CD4-positive, alpha-beta T cell treated with Interleukin-2 at 100 ng/mL for 4 hours (primary cell): Measurements from ENCODE around the gene B9D2.
"Not testable (repeated sequence)": the region's sequence is repeated elsewhere in the genome, so short reads cannot be mapped to it uniquely, and the experiment has no call there.

Source experiments
- DNase-seq: peaks from one replicate; pipeline ENCODE4 v3.0.0-alpha.2; 2020; ENCODE audit warnings: low spot score

B9D2 gene

DNA sequence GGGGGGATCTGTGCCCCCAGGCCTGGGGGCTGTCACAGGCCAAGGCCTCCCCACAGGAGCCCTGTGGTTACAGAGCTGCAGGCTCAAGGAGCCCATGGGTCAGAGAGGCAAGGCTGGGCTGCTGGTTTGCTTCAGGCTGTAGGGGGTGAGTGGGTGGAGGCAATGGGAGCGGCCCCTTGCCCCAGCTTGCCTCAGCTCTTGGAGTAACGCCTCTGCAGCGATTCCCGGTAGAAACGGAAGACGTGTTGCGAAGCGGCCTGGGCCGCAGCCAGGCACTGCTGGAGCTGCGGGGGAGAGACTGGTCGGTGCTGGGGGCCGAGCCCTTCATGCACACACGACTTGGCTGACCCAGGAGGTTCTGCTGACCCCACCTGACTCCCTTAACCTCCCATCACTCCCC, 22.5 kb upstream of the B9D2 start:
- no peak for DNase-seq

DNA sequence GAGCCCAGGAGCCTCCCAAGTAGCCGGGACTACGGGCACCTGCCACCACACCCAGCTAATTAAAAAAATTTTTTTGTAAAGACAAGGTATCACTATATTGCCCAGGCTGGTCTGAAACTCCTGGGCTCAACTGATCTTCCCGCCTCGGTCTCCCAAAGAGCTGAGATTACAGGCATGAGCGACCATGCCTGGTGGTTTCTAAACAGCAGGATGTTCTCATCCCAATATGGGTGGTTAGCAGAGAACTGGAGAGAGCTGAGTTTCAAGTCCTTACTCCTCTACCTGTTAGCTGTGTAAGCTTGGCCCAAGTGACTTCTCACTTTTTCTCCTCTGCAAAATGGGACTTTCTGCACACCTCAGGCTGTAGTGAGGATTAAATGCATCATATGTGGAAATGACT, 20.4 kb upstream of the B9D2 start:
- no peak for DNase-seq

DNA sequence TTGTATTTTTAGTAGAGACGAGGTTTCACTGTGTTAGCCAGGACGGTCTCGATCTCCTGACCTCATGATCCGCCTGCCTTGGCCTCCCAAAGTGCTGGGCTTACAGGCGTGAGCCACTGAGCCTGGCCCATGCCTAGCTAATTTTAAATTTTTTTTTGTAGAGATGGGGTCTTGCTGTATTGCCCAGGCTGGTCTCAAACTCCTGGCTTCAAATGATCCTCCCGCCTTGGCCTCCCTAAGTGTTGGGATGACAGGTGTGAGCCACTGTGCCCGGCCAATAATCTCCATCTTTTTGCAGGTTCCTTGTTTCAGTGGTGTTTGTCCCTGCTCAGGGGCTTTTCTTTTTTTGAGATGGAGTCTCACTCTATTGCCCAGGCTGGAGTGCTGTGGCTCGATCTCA, 17.6 kb upstream of the B9D2 start:
- DNase-seq = not testable (repeated sequence)

DNA sequence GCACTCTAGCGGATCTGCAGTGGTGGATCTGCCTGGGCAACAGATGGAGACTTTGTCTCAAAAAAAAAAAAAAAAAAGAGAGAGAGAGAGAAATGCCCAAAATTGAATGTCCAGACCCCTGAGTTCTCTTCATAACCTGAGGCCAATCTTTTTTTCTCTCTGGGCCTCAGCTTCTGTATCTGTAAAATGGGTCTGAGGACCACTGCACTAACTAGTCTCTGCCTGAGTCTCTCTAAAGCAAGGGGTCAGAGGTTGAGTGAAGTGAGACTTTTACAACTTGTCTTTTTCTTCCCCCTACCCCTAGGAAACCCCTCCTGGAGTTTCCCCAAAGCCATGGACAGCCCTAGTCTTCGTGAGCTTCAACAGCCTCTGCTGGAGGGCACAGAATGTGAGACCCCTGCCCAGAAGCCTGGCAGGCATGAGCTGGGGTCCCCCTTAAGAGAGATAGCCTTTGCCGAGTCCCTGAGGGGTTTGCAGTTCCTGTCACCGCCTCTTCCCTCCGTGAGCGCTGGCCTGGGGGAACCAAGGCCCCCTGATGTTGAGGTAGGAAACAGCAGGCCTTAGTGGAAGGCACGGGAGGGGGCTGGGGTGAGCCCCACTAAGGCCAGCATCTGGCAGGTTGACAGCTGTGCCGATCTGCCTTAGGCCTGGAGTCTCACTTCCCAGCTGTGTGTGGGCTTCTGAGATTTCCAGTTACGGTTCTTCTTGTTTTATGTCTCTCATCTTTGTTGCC, 14.2 kb upstream of the B9D2 start:
- DNase-seq = no peak

DNA sequence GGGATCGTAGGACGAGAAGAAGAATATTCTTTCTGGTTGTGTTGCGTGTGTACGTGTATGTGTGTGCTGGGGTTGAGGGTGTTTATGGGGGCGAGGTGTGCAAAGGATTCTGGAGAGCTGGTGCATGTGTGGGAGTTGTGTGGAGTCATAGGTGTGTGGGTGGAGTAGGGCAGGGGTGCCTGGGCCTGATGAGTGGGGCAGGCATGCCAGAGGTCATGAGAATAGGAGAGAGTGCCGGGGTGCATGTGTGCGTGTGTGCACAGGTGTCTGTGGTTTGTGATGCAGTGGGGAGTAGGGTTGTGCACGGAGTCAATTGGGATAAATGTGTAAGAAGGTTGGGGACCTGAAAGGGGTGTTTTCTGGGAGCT, 13.0 kb upstream of the B9D2 start:
- no peak for DNase-seq

DNA sequence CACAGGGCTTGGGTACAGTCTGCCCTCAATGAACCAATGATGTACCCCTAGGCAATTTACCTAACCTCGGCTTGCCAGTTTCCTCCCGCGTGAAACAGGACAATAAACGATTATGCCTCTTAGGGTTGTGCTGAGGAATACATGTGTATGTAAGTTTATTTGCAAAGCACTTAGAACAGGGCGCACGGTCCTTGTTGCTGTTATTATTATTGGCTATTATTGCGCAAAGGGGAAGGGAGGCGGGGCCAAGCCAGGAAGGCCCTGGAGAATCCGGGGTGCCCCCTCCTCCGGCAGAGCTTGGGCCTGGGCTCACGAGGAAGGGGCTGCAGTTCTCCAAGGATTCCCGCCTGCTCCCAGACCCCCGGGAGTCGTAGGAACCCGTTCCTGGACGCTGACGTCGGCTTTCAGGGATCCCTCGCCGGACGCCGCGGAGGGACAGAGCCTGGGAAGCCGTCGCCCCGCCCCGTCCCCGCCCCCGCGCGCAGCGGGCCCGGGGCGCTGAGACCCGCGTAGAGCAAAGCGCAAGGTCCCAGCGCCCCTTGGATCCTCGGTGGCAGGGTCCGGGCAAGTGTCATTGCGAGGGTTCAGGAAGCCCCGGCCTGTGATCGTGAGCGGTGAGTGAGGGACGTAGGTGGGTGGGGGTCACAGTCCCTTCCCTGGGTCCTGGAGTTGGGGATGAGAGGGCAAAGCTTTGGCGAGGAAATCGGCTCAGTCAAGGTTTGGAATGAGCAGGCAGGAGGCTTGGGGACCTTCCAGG, 12.5 kb upstream of the B9D2 start, which contains the start of gene TMEM91:
Gene TMEM91 (plus strand): TSS at position 293 of the 757 bp plus-strand sequence. CDS start 1,777 bp downstream, outside the sequence.
- DNase-seq = no peak

DNA sequence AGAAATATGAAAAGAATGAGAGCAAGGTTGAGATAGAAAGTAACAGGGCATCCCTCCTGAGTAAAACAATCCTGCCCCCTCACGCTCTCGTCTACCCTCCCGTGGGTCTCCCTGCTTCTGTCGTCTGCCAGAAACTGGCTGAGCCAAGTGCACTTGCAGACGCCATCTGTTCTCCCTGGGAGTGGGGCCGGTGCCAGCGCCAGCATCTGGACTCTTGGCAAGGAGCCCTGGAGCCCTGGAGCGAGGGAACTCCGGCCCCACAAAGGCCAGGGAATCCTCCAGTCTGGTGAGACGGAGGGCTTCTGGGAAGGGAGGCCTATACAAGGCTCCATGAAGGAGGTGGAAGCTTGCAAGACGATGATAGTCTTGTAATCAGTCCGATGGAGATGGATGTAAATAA, 10.0 kb upstream of the B9D2 start:
- DNase-seq = no peak

DNA sequence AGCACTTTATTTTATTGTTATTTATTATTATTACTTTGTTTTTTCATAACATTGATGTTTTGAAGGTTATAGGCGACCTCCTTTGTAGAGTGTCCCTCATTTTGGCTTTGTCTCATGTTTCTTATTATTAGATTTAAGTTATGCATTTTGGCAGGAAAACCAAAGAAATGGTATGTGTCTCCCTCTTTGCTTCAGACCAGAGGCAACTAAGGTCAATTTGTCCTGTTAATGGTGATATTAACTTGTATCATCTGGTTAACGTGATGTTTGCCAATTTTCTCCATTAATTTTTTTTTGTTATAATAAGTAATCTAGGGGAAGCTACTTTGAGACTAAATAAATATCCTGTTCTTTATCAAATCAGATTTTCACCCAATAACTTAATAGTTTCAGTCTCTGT, 8.6 kb upstream of the B9D2 start:
- no peak for DNase-seq

DNA sequence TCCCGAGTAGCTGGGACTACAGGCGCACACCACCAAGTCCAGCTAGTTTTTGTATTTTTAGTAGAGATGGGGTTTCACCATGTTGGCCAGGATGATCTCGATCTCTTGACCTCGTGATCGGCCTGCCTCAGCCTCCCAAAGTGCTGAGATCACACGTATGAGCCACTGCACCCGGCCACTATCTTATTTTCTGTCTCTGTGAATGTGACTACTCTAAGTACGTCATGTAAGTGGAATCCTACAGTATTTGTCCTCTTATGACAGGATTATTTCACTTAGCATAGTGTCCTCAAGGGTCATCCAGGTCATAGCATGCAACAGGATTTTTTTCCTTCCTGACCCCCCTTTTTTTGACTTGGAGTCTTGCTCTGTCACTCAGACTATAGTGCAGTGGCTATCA, 7.6 kb upstream of the B9D2 start:
- no peak for DNase-seq

DNA sequence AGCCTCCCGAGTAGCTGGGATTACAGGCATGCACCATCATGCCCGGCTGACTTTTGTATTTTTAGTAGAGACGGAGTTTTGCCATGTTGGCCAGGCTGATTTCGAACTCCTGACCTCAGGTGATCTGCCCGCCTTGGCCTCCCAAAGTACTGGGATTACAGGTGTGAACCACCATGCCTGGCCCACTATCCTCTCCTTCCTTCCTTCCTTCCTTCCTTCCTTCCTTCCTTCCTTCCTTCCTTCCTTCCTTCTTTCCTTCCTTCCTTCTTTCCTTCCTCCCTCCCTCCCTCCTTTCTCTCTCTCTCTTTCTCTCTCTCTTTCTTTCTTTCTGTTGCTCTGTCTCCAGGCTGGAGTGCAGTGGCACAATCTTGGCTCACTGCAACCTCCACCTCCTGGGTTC, 7.2 kb upstream of the B9D2 start:
- DNase-seq = not testable (repeated sequence)

DNA sequence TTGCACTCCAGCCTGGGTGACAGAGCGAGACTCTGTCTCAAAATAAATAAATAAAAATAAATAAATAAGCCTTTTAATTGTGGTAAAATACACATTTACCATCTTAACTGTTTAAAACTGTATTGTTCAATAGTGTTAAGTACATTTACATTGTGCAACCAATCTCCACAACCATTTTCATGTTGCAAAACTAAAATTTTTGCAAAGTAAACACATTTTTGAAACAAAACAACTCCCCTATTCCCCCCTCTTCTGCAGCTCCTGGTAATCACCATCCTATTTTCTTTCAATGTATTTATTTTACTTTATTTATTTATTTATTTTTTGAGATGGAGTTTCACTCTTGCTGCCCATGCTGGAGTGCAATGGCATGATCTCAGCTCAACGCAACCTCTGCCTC, 5.8 kb upstream of the B9D2 start:
- no peak for DNase-seq

DNA sequence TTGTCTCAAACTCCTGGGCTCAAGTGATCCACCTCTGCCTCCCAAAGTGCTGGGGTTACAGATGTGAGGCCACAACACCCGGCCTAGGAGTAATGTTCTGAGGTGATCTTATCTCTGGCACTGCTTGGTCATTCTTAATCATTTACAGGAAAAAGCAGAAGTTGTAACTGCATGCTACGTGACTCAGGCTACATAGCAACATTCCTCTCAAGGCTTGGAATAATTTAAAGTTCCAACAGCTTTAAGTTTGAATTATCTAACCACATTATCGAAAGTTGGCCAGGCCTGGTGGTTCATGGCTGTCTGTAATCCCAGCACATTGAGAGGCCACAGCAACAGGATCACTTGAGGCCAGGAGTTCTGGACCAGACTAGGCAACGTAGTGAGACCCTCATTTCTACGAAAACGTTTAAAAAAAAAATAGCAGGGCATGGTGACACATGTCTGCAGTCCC, 3.9 kb upstream of the B9D2 start:
- no peak for DNase-seq

DNA sequence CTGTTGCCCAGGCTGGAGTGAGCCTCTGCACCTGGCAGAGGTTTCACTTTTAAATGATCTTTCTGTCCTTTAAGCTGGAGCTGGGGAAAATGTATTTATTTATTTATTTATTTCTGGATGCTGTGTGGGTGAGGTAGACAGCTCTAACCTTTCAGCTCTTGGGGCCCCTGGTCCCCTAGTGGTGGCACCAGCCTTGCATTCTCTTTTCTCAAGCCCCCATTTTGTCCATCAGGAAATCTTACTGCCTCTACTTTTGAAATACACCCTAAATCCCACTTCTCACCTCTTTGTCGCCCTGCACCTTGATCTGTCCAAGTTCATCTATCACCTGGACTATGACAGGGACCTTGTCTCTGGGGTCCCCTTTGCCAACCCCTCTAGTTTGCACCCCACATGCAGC, 2.1 kb upstream of the B9D2 start:
- no peak for DNase-seq

DNA sequence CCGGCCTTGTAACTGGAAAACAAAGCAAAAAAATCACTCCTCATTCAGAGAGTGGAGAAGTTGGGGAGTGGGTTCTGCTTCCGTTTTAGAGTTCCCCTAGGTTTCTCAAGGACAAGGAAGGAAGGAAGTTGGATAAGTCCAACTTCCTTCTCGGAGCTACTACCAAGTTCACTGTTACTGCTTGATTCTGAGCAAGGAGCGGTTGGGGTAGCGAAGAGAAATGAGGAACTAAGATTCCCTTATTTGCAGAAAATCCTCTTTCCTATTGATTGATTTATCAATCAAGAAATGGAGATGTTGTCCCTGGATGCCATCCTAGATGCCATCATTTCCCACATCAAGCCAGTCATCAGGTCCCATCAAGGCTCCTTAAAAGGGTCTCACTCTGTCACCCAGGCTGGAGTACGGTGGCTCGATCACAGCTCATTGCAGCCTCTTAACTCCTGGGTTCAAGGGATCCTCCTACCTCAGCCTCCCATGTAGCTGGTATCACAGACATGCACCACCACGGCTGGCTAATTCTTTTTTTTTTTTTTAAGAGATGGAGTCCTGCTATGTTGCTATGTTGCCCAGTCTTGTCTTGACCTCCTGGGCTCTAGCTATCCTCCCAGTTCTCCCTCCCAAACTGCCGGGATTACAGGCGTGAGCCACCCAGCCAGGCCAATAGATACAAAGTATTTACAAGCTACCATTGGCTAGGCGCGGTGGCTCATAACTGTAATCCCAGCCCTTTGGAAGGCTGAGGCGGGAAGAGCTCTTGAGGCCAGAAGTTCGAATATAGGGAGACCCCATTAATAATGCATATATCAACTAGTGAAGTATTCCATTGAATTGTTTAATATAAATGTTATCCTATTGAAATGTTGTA, 809 bp upstream of the B9D2 start:
- no peak for DNase-seq

DNA sequence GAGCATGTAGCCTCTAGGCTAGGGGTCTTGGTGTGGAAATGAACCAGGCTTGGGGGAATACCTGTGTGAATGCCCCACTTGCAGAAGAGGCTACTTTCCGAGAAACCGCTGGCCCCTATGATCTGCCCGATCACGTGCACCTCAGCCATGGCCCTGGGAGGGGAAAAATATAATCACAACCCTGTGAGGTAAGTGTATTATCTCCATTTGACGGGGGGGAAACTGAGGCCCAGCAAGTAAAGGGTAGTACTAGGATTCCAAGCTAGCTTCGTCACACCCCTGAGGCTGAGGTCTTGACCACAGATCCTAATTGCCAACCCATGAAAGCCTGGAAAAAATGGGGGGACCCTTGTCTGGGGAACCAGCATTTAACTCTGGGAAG, 587 bp downstream of the B9D2 start:
- DNase-seq = no peak

DNA sequence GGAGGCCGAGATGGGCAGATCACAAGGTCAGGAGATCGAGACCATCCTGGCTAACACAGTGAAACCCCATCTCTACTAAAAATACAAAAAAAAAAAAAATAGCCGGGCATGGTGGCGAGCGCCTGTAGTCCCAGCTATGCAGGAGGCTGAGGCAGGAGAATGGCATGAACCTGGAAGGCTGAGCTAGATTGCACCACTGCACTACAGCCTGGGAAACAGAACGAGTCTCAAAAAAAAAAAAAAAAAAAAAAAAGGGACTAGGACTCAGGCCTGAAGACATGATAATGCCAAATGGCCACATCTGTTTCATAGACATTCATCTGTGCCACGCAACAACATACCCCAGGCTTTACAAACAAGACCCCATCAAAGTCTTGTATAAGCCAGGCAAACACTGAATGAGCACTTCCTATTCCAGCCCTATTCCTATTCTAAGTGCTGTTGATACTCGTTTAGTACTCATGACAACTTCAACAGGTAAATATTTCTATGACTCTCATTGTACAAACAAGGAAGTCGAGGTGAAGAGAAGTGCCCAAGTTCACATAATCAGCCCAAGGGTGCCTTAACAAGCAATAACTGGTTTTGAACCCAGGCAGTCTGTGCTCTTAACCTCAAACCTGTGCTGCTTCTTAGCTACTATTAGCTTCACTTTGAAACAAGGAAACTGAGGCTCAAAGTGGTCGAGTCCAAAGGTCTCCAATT, 1.7 kb downstream of the B9D2 start:
- no peak for DNase-seq

DNA sequence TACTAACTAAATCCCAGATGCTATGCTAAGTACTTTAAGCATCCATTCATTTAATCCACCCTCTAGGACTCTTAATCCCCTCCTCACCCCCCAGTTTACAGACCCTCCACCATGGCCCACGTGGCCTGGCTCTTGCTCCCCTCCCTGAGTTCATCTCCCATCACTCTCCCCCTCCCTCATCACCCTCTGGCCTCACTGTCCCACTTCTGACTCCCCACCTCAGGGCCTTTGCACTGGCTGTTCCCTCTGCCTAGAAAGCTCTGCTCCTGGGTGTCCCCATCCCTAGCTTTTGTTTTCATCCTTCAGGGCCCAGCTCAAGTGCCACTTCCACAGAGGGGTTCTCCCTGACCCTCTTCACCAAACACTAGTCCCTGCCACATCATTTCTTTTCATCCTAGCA, 4.2 kb downstream of the B9D2 start:
- no peak for DNase-seq

DNA sequence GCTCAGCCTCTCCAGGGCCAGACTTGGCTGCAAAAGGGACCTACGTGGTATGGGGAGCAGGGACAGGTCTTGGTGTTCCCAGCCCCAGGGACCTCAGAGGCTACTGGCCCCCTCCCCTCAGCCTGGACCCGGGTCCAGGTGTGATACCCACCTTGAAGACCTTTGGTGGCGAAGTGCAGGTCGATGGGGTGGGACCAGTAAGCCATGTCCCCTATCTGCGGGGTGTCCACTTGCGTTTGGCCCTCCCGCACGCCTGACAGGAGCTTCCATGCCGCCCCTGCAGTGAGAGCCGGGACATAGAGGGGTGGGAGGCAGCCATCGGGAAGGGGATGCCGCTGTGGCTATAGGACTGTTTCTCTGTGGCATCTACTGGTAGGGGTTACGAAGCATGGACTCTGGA, 6.2 kb downstream of the B9D2 start:
- no peak for DNase-seq

DNA sequence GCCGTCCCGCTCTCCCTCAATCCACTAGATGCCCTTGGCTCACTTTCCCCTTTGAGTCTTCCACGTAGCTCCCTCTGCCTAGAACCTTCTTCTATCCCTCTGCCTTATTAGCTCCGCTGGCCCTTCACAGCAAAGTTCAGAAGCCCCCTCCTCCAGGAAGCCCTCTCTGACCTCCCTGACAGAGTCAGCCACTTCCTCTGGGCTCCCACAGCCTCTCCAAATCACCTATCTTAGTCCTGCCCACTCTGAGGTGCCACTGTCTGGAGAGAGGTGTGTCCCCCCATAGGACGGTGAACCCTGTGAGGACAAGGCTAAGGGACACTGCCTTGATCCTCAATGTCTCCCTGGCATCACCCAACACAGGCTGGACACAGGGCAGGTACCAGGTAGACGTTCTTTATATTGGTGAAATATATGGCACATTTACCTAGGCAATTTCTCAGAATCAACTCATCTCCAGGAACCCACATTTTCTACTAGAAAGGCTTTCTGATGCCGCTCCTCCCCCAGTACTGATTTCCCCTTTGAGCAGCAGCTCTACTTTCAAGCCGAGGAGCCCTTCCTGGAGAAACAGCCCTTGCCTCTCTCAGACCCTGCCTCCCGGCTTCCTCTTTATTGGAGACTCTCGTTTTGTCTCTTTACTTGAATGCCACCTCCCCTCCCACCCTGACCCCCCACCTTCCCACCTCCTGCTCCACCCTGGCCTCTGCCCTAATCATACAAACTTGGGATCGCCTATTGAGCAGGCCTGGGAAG, 6.8 kb downstream of the B9D2 start:
- DNase-seq = peak; percentile 51

DNA sequence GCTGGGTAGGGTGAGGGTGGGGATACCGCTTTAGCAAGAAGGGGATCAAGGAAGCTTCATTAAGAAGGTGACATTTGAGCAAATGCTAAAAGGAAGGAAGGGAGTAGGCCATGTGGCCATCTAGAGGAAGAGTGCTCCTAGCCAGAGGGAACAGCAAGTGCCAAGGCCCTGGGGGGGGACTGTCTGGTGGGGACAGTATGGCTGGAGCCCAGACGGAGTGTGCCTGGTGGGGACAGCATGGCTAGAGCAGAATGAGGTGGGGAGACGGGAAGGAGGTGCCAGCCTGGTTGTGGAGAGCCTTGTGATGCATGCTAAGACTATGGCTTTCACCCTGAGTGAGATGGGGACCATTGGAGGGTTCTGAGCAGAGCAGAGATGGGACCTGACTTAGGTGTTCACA, 8.1 kb downstream of the B9D2 start:
- DNase-seq = no peak

DNA sequence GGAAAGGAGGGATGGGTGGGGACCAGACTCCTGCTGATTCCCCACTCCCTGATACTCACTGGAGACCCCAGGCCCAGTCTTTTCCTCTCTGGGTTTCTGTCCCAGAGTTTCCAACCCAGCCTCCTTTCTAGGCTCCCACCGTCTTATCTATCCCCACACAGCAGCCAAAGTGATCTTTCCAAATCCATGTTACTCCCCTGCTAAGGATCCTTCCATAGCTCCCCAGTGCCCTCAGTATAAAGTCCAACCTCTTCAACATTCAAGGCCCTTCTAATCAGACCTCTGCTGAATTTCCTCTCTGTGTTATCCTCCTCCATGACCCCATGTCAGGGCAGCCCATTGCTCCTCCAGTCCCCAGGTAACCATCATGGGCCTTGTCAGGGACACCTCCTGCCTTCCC, 8.9 kb downstream of the B9D2 start:
- no peak for DNase-seq
